Glomerular endothelial cell (primary cell): ENCODE measurements around the gene PSMB7. TPM values are rescaled to one million over a fixed set of nuclear protein-coding genes. Genes with fewer than 3 reads are reported as not detected.
A peak's percentile ranks its signal among the peaks of the same experiment; 100 is the strongest.

Experiments
- DNase-seq: peaks from one replicate; pipeline ENCODE4 v3.0.0-alpha.2; 2011; ENCODE audit warnings: low read depth, low spot score; ENCODE audit errors: extremely low read depth
- total RNA-seq: library from RNA; depleted of rRNA; stranded (reverse); fragments of >200 nt; gene quantifications from 2 replicates; pipeline ENCODE4 v1.2.3, GENCODE V29; 2015

Gene PSMB7
- total RNA-seq, 1 donor from 2014 or later = 264 TPM

GRCh38 chr9:124306098-124306735 is 109.0 kb downstream of the PSMB7 start:
- DNase-seq = peak; percentile 51

- DNase-seq = no peak
Measured at GRCh38 chr9:124304285-124304684, 111.0 kb downstream of the PSMB7 start.

- DNase-seq = no peak
Measured at GRCh38 chr9:124303762-124304161, 111.5 kb downstream of the PSMB7 start.

Other genes with a start within 250 kb of the PSMB7 start
- 53.8 and 71.6 TPM in 2 replicates for gene NEK6, start 157.5 kb downstream of the PSMB7 start, total RNA-seq
- not detected in 2 replicates for gene ADGRD2, start 35.0 kb upstream of the PSMB7 start, total RNA-seq
- gene NR5A1, start 92.0 kb upstream of the PSMB7 start, total RNA-seq = not detected in 2 replicates